BLaER1 treated with 17β-estradiol and CSF1 and Interleukin-3, amounts not matched to agents 10 nM and 100 nM (cell line): ENCODE measurements around the gene UCKL1.
A peak's percentile ranks its signal among the peaks of the same experiment; 100 is the strongest.

Experiments
- H3K27ac ChIP-seq, 11 experiments: shearing (Covaris generic); formaldehyde crosslinking; 2 replicates each; pipeline ENCODE4 v1.8.1; 2022
- H3K27me3 ChIP-seq, 11 experiments: shearing (Covaris generic); formaldehyde crosslinking; 2 replicates each; pipeline ENCODE4 v1.8.1; 2022
- H3K36me3 ChIP-seq, 11 experiments: shearing (Covaris generic); formaldehyde crosslinking; 2 replicates each; pipeline ENCODE4 v1.8.1; 2022
- H3K4me1 ChIP-seq, 10 experiments: shearing (Covaris generic); formaldehyde crosslinking; 2 replicates each; pipeline ENCODE4 v1.8.1; 2022
- H3K4me2 ChIP-seq, 11 experiments: shearing (Covaris generic); formaldehyde crosslinking; 2 replicates each; pipeline ENCODE4 v1.8.1; 2022
- H3K4me3 ChIP-seq, 10 experiments: shearing (Covaris generic); formaldehyde crosslinking; 2 replicates each; pipeline ENCODE4 v1.8.1; 2022
- H3K9ac ChIP-seq, 11 experiments: shearing (Covaris generic); formaldehyde crosslinking; 2 replicates each; pipeline ENCODE4 v1.8.1; 2022
- H3K9me3 ChIP-seq, 11 experiments: shearing (Covaris generic); formaldehyde crosslinking; replicated peaks in 1 of 11; 2 replicates each; pipeline ENCODE4 v1.8.1; 2022
- H4K20me1 ChIP-seq, 11 experiments: shearing (Covaris generic); formaldehyde crosslinking; 2 replicates each; pipeline ENCODE4 v1.8.1; 2022
- Cebpa-rat ChIP-seq, 11 experiments: shearing (Covaris generic); IDR thresholded peaks; 2 replicates each; pipeline ENCODE4 v1.8.1; 2022

Gene UCKL1

GRCh38 chr20:63958964-63959698 is 2.9 kb upstream of the UCKL1 start:
- Histone ChIP-seq H3K4me3 (no peak overlapping the region), H3K27me3 (no peaks in the 10 kb centered on the region), H3K27ac (peak overlapping the region in 7 of 11 experiments; percentile 10 to 97 (median 53); a peak in 11 of 22 replicates), H3K4me2 (peak overlapping the region in 9 of 11 experiments; percentile 95 to 100 (median 98); a peak in 11 of 22 replicates), H3K9me3 (peaks cover 0 to 12% (median 4%) of the 10 kb centered on the region in 11 experiments; a peak in 13 of 22 replicates), H3K9ac (peak overlapping the region in 5 of 11 experiments; percentile 15 to 72 (median 57); a peak in 6 of 22 replicates), H3K36me3 (peaks cover 31 to 57% (median 49%) of the 10 kb centered on the region in 11 experiments), H3K4me1 (peaks cover 30 to 46% (median 39%) of the 10 kb centered on the region in 10 experiments), H4K20me1 (peaks cover 10 to 45% (median 16%) of the 10 kb centered on the region in 11 experiments)
- TF ChIP-seq Cebpa-rat (IDR thresholded peaks at IDR 0.05) = no peak

- Histone ChIP-seq H3K9me3 (peaks cover 0 to 5% (median 0%) of the 10 kb centered on the region in 11 experiments; a peak in 4 of 22 replicates), H3K27ac (peak overlapping the region in 7 of 11 experiments; percentile 10 to 97 (median 53); a peak in 11 of 22 replicates), H3K4me3 (no peak overlapping the region), H3K4me1 (peaks cover 37 to 53% (median 46%) of the 10 kb centered on the region in 10 experiments), H3K27me3 (no peaks in the 10 kb centered on the region), H3K4me2 (peak overlapping the region; percentile 7 to 100 (median 98); a peak in 17 of 22 replicates), H3K9ac (peak overlapping the region in 5 of 11 experiments; percentile 15 to 72 (median 57); a peak in 7 of 22 replicates), H4K20me1 (peaks cover 16 to 51% (median 22%) of the 10 kb centered on the region in 11 experiments), H3K36me3 (peaks cover 25 to 50% (median 43%) of the 10 kb centered on the region in 11 experiments)
- TF ChIP-seq Cebpa-rat (IDR thresholded peaks at IDR 0.05) = no peak
Observed at GRCh38 chr20:63958471-63958870, 2.3 kb upstream of the UCKL1 start.

DNA sequence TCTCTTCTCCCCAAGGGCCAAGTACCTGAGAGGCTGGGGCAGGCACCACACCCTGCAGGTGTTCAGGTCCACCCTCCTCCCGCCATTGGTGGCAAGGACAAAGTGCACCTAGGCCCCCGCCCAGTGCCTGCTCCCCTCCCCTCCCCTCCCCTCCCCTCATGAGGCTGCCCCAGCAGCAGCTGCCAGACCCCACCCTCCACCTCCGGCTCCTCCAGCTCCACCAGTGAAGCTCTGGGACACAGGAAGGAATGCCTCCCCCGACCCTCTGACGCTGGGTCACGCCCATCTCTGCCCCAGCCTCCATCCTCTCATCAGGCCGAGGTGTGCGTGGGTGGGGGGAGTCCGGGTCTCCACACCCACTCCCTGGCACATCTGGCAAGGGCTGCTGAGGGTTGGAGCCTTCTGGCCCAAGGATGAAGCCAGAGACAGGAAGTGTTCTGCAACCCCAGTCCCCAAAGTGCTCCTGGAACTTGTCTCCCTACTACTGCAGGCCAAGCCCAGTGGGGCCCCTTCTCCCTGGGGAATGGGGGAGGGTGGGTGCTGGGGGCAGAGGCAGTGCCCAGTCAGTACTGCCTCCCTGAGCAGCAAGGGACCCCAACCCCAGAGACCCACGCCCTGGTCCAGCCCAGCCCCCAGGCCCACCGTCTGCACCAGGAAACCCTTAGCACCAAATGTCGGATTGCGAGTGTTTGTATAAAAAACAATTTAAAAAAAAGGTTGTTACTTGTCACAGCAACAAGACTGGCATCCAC is 1.6 kb upstream of the UCKL1 start:
- peak overlapping the region in 10 of 11 experiments; percentile 52 to 97 (median 82); a peak in 18 of 22 replicates for H3K27ac ChIP-seq
- H3K27me3 ChIP-seq = no peaks in the 10 kb centered on the region
- H3K9me3 ChIP-seq = no peaks in the 10 kb centered on the region; a peak in 1 of 22 replicates
- TF ChIP-seq Cebpa-rat (IDR thresholded peaks at IDR 0.05) = peak in 1 of 11 experiments; percentile 53; a peak in 1 of 22 replicates
- peaks cover 43 to 59% (median 52%) of the 10 kb centered on the region in 10 experiments for H3K4me1 ChIP-seq
- peaks cover 23 to 57% (median 28%) of the 10 kb centered on the region in 11 experiments for H4K20me1 ChIP-seq
- peak overlapping the region; percentile 95 to 100 (median 99) for H3K4me2 ChIP-seq
- H3K9ac ChIP-seq = peak overlapping the region in 10 of 11 experiments; percentile 54 to 99 (median 92); a peak in 17 of 22 replicates
- H3K4me3 ChIP-seq = peak overlapping the region in 8 of 10 experiments; percentile 61 to 98 (median 86); a peak in 12 of 20 replicates
- peaks cover 19 to 44% (median 37%) of the 10 kb centered on the region in 11 experiments for H3K36me3 ChIP-seq

DNA sequence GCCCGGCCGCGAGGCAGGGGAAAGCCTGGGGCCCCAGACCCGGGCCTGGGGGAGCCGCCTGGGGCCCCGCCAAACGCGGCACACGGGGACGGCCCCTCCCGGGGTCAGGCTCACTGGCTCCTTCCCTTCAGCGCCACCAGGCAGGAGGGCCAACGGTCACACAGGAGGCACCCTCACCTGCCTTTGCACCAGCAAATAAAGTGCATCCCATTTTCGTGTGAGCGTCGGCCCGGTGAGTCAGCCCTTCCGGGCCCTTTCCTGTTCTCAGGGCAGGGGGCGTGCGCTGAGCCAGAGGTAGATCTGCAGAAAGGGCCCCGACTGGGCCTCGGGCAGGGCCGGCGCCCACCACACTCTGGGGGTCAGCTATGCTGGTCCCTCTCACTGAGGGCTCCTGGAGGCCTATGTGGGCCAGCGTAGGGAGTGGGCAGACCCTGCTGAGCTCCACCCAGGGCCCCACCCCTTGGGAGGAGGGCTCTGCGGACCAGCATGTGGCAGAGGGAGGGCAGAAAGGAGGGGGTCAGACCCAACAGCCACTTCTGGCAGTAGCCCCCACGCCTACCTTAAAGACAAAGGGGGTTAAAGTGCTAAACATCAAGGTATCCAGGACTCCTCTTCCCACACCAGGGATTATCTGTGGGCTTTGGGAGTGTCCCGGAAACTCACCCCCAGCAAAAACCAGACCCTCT is 931 bp upstream of the UCKL1 start:
- Histone ChIP-seq H3K27me3 (no peaks in the 10 kb centered on the region), H4K20me1 (peaks cover 30 to 64% (median 35%) of the 10 kb centered on the region in 11 experiments), H3K4me3 (peak overlapping the region; percentile 61 to 98 (median 82)), H3K4me2 (peak overlapping the region; percentile 95 to 100 (median 99)), H3K9me3 (no peaks in the 10 kb centered on the region), H3K27ac (peak overlapping the region; percentile 52 to 97 (median 81)), H3K9ac (peak overlapping the region; percentile 54 to 99 (median 91)), H3K4me1 (peaks cover 50 to 66% (median 59%) of the 10 kb centered on the region in 10 experiments), H3K36me3 (peaks cover 13 to 37% (median 30%) of the 10 kb centered on the region in 11 experiments)
- TF ChIP-seq Cebpa-rat (IDR thresholded peaks at IDR 0.05) = no peak

DNA sequence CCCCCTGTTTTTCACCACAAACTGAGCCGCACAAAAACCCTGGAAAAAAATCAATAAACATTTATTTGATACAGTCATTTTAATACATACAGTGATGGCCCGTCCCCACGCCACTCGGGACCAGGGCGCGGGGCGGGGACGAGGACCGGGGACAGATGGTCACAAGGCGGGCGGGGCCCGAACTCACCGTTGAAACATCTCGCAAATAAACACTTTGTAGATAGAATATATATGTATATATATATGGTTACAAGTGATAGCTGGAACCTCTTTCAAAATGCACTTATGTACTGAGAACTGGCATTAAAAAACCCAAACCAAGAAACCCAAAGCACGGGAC is 418 bp upstream of the UCKL1 start:
- H3K4me3 ChIP-seq = peak overlapping the region; percentile 61 to 98 (median 82)
- H3K4me2 ChIP-seq = peak overlapping the region; percentile 95 to 100 (median 99)
- no peaks in the 10 kb centered on the region for H3K27me3 ChIP-seq
- peaks cover 55 to 71% (median 64%) of the 10 kb centered on the region in 10 experiments for H3K4me1 ChIP-seq
- no peak for TF ChIP-seq Cebpa-rat (IDR thresholded peaks at IDR 0.05)
- H3K9ac ChIP-seq = peak overlapping the region; percentile 54 to 99 (median 91)
- no peaks in the 10 kb centered on the region for H3K9me3 ChIP-seq
- peaks cover 7 to 32% (median 24%) of the 10 kb centered on the region in 11 experiments for H3K36me3 ChIP-seq
- peak overlapping the region; percentile 52 to 97 (median 81) for H3K27ac ChIP-seq
- H4K20me1 ChIP-seq = peaks cover 35 to 69% (median 41%) of the 10 kb centered on the region in 11 experiments

GRCh38 chr20:63955281-63955826 is 862 bp downstream of the UCKL1 start:
- H3K4me1 ChIP-seq = peaks cover 68 to 84% (median 77%) of the 10 kb centered on the region in 10 experiments
- H3K36me3 ChIP-seq = peaks cover 6 to 23% (median 17%) of the 10 kb centered on the region in 11 experiments; a peak in 21 of 22 replicates
- peak overlapping the region; percentile 92 to 99 (median 97) for H3K4me2 ChIP-seq
- no peaks in the 10 kb centered on the region for H3K9me3 ChIP-seq
- no peaks in the 10 kb centered on the region for H3K27me3 ChIP-seq
- peak overlapping the region; percentile 90 to 99 (median 95) for H3K9ac ChIP-seq
- no peak for TF ChIP-seq Cebpa-rat (IDR thresholded peaks at IDR 0.05)
- peak overlapping the region; percentile 78 to 98 (median 88) for H3K4me3 ChIP-seq
- peaks cover 48 to 69% (median 53%) of the 10 kb centered on the region in 11 experiments for H4K20me1 ChIP-seq
- peak overlapping the region; percentile 69 to 97 (median 91) for H3K27ac ChIP-seq

DNA sequence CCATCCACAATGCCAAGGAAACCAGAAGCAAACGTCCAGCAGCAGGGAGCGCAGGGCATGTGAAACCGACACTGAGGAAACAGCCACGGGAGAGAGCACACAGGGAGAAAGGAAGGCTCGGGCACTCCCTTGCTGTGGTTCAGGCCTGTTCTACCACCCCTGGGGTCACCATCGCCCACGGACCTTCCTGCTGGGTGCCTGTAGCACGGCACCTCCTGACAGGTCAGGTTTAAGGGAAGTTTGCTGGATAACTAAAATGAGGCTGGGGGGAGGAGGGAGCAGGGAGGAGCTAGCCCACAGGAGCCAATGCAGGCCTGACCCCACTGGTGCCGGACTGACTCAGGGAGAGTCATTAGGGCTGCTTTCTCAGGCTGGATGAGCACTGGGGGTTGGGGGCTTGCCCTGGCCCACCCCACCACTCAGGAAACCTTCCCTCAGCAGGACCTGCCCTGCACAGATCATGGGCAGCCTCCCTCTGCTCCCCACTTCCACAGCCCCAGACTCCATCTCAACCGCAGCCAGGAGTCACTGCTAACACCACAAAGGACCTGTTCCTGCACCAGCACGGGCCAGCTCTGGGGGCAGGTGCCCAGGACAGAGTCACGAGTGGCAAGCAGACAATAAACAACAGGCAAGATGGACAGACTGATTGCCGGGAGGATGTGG is 2.3 kb downstream of the UCKL1 start:
- peak overlapping the region in 9 of 11 experiments; percentile 87 to 97 (median 92); a peak in 18 of 22 replicates for H3K27ac ChIP-seq

More for the DNA sequence above, 2.3 kb downstream of the UCKL1 start:
- Histone ChIP-seq H3K27me3 (no peaks in the 10 kb centered on the region), H4K20me1 (peaks cover 62 to 71% (median 68%) of the 10 kb centered on the region in 11 experiments), H3K36me3 (peaks cover 0 to 13% (median 5%) of the 10 kb centered on the region in 11 experiments; a peak in 13 of 22 replicates), H3K9ac (peak overlapping the region; percentile 90 to 99 (median 95)), H3K4me1 (peaks cover 82 to 92% (median 87%) of the 10 kb centered on the region in 10 experiments), H3K4me2 (peak overlapping the region; percentile 92 to 99 (median 97)), H3K9me3 (no peaks in the 10 kb centered on the region), H3K4me3 (peak overlapping the region; percentile 78 to 98 (median 88); a peak in 19 of 20 replicates)
- TF ChIP-seq Cebpa-rat (IDR thresholded peaks at IDR 0.05) = no peak
